Ovary (tissue), 9 donors: Measurements from ENCODE around the gene GADD45A. TPM values are rescaled to one million over a fixed set of nuclear protein-coding genes. Genes with fewer than 3 reads are reported as not detected.

Experiments used
- DNase-seq, 5 donors: peaks; one replicate each; pipeline ENCODE4 v3.0.0-alpha.2; 2019 to 2020
- H3K27ac ChIP-seq, 2 donors: fragments of 200-600 bp; one replicate each; pipeline versions ENCODE4 v1.5.1 to v1.8.0; 2019 to 2022
- H3K27me3 ChIP-seq: fragments of 200-600 bp; one replicate; pipeline ENCODE4 v1.8.0; 2022
- H3K36me3 ChIP-seq: fragments of 200-600 bp; sonication (generic); one replicate; pipeline ENCODE4 v1.5.1; 2019
- H3K4me1 ChIP-seq: one replicate; pipeline ENCODE4 v1.8.1; 2013; ENCODE audit warnings: mild to moderate bottlenecking, moderate library complexity; ENCODE audit not compliant: insufficient read depth
- H3K4me3 ChIP-seq: fragments of 200-600 bp; sonication (generic); one replicate; pipeline ENCODE4 v1.5.1; 2017
- H3K9me3 ChIP-seq, 2 donors: fragments of 200-600 bp in 1 of 2; sonication (generic) in 1 of 2; one replicate each; pipeline versions ENCODE4 v1.5.1 to v1.8.1; 2013 to 2019; ENCODE audit warnings: mild to moderate bottlenecking in 1 of 2, moderate library complexity in 1 of 2
- EP300 ChIP-seq: sonication (generic); formaldehyde crosslinking; IDR thresholded peaks from one replicate; pipeline ENCODE4 v1.6.1; 2017; ENCODE audit warnings: antibody characterized with exemption
- POLR2A ChIP-seq: fragments of 450-650 bp; IDR thresholded peaks from one replicate; pipeline ENCODE4 v1.6.1; 2017; ENCODE audit warnings: antibody characterized with exemption, mild to moderate bottlenecking, moderate library complexity
- WGBS, 3 donors: extraction: QIAGEN DNeasy Blood & Tissue Kit in 1 of 3; methylation state at CpG; one replicate each; pipeline versions ENCODE4 v1.1.5 to v1.1.7; 2013 to 2017; 5-methylcytosine and 5-hydroxymethylcytosine counted together
- intact Hi-C, 4 donors: fragments of 100-400 bp; cut with DNase I; formaldehyde crosslinking; loops; one replicate each; pipeline versions ENCODE4 v1.11.0 to v1.15.1; 2022 to 2023
- polyA plus RNA-seq, 2 donors: library from polyadenylated mRNA; stranded (reverse); fragments of 200-250 nt in 1 of 2; fragments of 350-450 nt in 1 of 2; fragmentation: Illumina TruSeq in 1 of 2; extraction: RNeasy Lipid Tissue Mini Kit (QIAGEN cat#74804) in 1 of 2; gene quantifications; one replicate each; pipeline ENCODE4 v1.2.3, GENCODE V29; 2013 to 2014
- small RNA-seq: library from RNA; depleted of rRNA; stranded (forward); fragments of <200 nt; gene quantifications from one replicate; pipeline ENCODE3, GENCODE V24; 2016
- total RNA-seq, 7 donors: library from RNA; depleted of rRNA in 2 of 7; stranded (reverse); fragments of >200 nt in 2 of 7; fragmentation: NEBNext Ultra II Directional in 3 of 7; extraction: Animal tissue kit (Norgen Biotek cat#: 25700) in 3 of 7; gene quantifications; one replicate each; pipeline versions ENCODE4 v1.1.0 to v1.2.4, GENCODE V29; 2016 to 2023
- TF ChIP-seq, protein P1 (sequence below), 3 donors: fragments of 450-650 bp in 2 of 3; fragments of 200-600 bp in 1 of 3; IDR thresholded peaks; one replicate each; pipeline versions ENCODE4 v1.5.1 to v1.8.0; 2016 to 2022; ENCODE audit warnings: antibody characterized with exemption in 3 of 3, mild to moderate bottlenecking in 1 of 3
- donor health status: DM: no; HTN: no; CAD: no; lungs with moderate emphysema.
- donor health status: DM: no; HTN: no; CAD: no.
- donor health status: Bipolar disorder and iron deficiency.
- donor health status: DM: yes; HTN: yes; CAD: no.
- donor health status: DM: no; HTN: no; CAD: no.
- donor health status: DM: yes; HTN: yes; CAD: no.

Gene GADD45A
- total and polyA plus RNA-seq, 9 donors, result 22.1 to 132 (median 37.5) TPM

DNA sequence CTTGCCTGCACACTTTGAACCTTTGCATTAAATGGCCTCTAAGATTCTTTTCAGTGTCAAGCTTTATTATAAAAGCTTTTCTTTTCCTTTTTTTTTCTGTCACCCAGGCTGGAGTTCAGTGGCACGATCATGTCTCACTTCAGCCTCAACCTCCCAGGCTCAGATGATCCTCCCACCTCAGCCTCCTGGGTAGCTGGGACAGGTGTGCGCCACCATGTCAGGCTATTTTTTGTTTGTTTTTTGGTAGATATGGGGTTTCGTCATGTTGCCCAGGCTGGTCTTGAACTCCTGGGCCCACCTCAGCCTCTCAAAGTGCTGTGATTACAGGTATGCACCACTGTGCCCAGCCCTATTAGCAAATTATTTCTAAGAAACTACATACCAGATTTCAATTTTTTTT lies 52.9 kb downstream of the GADD45A start:
- intact Hi-C loops, result loop anchor here in 1 of 4 donors (2.0 kb wide), 1 partner anchor 53 kb away; the partner anchor contains the start of gene GADD45A
- Histone ChIP-seq H3K4me3 (no peak overlapping the region), H3K36me3 (no peaks in the 10 kb centered on the region), H3K27ac (no peak overlapping the region), H3K9me3 (no peaks in the 10 kb centered on the region), H3K27me3 (no peaks in the 10 kb centered on the region), H3K4me1 (peaks cover 9% of the 10 kb centered on the region)
- no peak for TF ChIP-seq POLR2A
- no peak for TF ChIP-seq EP300
- TF ChIP-seq, protein P1, sequence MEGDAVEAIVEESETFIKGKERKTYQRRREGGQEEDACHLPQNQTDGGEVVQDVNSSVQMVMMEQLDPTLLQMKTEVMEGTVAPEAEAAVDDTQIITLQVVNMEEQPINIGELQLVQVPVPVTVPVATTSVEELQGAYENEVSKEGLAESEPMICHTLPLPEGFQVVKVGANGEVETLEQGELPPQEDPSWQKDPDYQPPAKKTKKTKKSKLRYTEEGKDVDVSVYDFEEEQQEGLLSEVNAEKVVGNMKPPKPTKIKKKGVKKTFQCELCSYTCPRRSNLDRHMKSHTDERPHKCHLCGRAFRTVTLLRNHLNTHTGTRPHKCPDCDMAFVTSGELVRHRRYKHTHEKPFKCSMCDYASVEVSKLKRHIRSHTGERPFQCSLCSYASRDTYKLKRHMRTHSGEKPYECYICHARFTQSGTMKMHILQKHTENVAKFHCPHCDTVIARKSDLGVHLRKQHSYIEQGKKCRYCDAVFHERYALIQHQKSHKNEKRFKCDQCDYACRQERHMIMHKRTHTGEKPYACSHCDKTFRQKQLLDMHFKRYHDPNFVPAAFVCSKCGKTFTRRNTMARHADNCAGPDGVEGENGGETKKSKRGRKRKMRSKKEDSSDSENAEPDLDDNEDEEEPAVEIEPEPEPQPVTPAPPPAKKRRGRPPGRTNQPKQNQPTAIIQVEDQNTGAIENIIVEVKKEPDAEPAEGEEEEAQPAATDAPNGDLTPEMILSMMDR (IDR thresholded peaks at IDR 0.05), result no peak
- WGBS, 3 donors, result 93 to 98% (median 98%) methylated on average over 3 of the region's 3 CpGs
- DNase-seq, result no peak

Small RNAs within 50 kb of the gene (small RNA-seq; reads per million reads assigned to genes)
- not detected for gene RN7SL392P

Other genes starting within 250 kb of the GADD45A start
- gene GNG12, start 148.3 kb downstream of the GADD45A start, total RNA-seq, result 10 to 100 TPM; 50.6 to 84.4 (median 68.0) TPM
- gene GNG12, start 148.3 kb downstream of the GADD45A start, polyA plus RNA-seq, result 100 to 1,000 TPM in 1 of 2 donors, 10 to 100 TPM in 1; 41.0 to 121 TPM